ENCODE data around the gene NEK2.
A peak's percentile ranks its signal among the peaks of the same experiment; 100 is the strongest.
"Not testable (repeated sequence)": the region's sequence is repeated elsewhere in the genome, so short reads cannot be mapped to it uniquely, and the experiment has no call there.

NEK2 gene

GRCh38 chr1:211693911-211694310 is 18.5 kb upstream of the NEK2 start:
- DNase-seq: not testable (repeated sequence)

- no peak for DNase-seq
Measured at GRCh38 chr1:211688421-211688820, 13.0 kb upstream of the NEK2 start.

DNA sequence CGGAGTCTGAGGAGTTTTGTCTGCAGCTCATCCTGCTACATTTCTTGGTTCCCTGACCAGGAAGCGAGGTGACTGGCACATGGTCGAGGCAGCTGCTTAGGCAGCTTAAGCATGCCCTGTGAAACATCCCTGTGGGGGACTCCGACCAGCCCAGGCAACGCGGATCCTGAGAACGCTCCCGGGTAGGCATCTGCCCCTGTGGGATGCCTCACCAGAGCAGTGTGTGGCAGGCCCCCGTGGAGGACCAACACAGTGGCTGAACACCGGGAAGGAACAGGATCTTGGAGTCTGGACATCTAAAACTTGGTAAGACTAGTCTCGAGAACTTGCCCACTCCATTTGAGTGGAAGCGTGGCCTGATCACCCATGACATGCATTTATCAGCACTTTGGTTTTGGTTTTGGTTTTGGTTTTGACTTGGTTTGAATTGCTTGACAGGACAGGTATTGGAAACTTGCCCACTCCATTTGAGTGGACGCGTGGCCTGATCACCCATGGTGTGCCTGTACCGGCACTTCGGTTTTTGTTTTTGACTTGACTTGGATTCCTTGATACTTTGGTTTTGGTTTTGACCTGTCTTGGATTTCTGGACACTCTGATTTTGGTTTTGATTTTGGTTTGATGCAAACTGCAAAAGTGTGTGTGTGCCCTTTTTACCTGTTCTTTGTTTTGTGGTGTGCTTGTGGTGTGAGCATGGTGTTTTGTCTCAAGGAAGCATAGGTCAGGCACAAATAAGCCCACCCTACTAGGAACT is 12.2 kb upstream of the NEK2 start:
- DNase-seq: no peak

DNA sequence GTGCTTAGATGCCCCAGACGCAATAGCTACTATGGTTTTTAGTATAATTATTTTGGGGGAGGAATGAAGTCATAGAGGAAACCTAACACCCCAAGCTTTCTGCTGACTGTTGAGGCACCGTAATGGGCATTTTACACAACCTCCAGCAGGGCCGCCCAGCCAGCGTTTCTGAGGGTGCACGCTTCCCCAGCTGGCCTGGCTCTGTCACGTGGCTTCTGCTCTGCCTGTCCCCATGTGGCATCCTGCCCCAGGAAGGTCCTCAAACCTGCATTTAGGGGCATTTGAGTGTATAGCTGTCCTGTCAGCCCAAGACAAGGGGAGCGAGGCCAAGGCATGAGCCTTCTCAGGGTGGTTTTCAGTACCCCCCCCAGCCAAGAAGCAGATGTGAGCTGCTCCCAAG is 10.4 kb upstream of the NEK2 start:
- DNase-seq: no peak

DNA sequence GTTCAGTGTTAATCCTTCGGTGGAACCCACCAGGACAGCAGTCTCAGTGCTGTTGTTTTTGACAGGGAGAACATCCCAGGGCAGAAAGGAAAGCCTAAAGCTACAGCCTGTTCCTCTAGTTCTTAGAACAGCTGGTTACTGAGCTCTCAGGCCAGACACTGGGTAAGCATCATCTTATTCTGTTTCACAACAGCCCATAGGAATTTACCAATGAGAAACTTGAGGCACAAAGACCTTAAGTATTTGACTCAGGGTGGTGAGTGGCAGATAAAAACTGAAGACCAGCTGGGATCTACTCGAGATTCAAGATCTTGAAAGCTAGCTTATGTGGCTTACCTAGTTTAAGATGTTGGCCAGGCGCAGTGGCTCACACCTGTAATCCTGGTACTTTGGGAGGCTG is 9.4 kb upstream of the NEK2 start:
- no peak for DNase-seq

GRCh38 chr1:211684331-211684730 is 8.9 kb upstream of the NEK2 start:
- DNase-seq: no peak

DNA sequence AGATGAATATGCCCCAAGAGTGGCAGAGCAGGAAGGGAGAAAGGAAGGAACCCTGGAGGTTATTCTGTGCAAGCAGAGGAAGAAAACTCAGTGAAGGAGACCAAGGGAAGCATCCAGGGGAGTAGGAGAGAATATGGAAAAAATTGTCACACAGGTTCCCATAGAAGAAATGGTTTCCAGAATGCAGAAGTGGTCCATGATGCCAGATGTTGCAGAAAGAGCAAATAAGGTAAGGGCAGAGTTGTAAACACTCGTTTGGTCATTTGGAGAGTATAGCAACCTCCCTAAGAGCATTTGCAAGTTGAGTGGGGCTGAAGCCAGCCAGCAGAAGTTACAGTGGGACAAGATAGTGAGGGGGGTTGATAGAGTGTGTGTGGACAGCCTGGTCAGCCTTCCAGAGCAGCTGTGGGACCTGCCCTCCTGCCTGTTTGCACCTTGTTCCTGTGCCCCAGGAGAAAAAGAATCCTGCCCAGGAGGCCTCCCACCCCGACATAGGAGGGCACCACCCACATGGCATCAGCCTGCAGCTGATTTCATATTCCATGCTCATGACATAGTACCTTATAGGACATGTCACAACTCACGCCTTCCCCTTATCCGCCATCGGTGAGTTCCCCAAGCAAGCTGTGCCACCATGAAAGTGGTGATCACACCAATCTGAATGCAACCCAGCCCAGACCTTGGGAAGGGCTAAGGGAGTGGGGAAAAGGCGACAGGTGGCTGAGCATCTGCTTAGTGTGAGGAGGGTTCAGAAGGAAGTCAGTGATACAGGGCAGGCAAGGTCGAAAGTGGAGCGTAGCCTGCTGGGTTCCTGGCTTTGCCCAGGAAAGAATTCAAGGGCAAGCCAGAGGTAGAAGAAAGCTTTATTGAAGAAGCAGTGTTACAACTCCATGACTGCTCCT is 8.2 kb upstream of the NEK2 start:
- no peak for DNase-seq

DNA sequence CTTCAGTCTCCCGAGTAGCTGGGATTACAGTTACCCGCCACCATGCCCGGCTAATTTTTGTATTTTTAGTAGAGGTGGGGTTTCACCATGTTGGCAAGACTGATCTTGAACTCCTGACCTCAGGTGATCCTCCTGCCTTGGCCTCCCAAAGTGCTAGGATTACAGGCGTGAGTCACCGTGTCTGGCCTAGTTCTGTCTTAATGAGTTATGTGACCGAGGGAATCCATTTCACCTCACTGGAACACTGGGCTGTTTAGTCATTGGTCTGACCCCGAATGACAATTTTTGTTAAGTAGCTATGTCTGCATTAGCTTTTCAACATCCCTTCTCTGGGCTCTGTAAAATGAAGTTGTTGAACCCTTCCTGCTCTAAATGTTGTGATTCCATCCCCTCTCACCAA is 6.8 kb upstream of the NEK2 start:
- DNase-seq: not testable (repeated sequence)

DNA sequence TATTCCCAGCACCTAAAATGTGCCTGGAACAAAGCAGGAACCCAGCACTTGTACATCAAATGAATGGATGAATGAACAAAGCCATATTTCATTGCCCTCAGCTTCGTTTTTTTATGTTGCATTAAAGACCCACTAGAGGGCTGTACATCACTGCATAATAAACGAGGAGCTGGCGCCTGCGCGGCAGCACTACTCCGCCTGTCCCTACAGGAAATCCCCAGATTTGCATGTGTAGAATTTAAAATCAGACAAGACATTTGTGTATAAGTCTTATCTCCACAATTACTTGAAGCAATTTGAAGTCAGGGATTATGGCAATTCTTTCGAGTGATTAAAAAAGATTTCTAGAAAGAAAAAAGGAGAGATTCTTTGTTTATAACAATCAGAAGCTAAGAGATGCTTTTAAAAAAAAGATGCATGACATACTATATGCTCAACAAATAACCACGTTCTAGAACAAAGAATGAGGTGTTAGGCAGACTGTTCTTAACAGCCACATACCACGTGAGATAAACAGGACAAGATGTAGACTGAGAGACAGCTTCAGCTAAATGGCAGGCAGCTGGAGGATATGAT is 5.4 kb upstream of the NEK2 start:
- DNase-seq: peak; percentile 78 to 87

GRCh38 chr1:211677659-211678058 is 2.2 kb upstream of the NEK2 start:
- no peak for DNase-seq

DNA sequence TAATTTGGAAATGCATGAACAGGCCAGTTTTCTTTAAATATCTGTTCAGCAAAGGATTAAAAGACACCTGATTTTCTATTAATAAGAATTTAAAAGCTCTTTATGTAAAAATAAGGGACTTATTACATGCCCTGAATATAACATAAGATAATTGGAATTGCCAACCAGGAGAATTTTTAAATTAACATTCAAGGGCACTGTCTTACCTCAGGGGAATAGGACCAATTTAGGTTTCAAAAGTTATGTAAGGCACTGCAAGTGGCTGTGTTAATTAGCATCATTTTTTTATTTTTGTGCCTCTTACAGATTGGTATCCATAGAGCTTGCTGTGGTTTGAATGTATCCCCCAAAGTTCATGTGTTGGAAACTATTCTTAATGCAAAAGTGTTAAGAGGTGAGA is 1.3 kb upstream of the NEK2 start:
- DNase-seq: no peak

DNA sequence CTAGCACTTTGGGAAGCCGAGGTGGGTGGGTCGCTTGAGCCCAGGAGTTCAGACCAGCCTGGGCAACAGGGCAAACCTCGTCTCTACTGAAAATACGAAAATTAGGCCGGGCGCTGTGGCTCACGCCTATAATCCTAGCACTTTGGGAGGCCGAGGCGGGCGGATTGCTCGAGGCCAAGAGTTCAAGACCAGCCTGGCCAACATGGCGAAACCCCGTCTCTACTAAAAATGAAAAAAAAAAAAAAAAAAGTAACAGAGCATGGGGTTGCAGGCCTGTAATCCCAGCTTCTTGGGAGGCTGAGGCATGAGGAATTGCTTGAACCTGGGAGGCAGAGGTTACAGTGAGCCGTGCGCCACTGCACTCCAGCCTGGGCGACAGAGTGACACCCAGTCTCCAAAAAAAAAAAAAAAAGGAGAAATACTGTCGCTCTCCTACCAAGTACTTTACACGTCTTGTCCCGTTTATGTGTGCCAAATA is 724 bp upstream of the NEK2 start:
- no peak for DNase-seq

- no peak for DNase-seq
Measured at GRCh38 chr1:211667065-211667617, 8.3 kb downstream of the NEK2 start.

GRCh38 chr1:211660718-211661222 is 14.7 kb downstream of the NEK2 start:
- no peak for DNase-seq

DNA sequence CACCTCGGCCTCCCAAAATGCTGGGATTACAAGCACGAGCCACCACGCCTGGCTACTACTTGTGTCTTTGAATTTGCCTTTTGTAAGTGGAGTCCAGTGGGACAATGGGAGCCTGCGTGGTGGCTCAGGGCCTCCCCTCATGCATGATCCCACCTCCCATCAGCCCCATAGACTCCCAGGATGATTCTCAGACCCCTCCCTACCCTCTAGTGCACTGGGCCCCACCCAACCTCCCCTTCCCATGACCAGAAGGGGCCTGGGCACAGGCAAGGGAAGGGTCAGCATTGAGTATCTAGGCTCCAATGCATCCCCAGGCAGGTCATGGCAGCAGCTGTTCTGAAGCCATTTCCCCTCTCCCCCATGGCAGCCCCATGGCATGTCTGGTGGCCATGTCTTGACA is 18.7 kb downstream of the NEK2 start:
- DNase-seq: no peak

DNA sequence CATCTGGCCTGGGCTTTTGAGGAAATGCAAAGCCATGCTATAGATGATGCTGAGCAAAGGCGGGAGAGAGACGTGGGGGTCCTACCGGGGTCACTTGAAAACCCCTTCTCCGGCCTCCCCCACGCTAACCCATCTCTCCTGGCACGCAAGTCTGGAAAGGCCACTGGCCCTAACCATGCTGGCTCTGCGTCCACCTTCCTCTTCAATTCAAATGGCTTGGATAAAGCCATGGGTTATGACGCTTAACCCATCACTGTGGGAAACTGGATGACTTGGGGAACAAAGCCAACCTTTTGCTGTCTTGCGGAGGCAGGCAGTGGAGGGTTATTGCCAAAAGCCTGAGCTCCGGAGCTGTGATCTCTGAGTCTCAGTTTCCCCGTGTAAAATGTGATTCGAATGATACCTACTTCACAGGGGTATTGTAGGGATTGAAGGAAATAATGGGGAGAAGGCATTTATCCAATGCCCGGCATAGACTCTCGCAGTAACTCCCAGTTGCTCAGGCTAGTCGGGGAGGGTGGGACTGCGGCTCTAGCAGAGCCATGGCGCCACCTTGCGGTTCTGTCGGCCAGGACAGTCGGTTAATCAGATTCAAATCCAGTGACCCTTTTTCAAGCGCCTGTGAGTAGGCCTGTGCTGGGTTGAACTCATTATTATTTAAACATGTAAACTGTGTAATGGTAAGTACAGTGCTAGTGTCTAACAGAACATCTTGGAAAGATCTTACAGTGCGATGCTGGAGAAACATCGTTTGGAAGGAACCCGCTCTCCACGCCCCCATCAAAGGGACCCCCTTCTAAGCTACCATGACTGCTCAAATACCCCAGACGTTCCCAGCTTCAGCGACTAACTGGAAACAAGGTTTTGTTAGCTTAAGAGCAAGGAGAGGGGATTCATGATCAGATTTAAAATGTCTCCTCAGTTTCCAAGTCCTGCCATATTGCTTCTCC is 20.3 kb downstream of the NEK2 start:
- DNase-seq: peak; percentile 25 to 84

GRCh38 chr1:211653959-211654496 is 21.4 kb downstream of the NEK2 start:
- no peak for DNase-seq

DNA sequence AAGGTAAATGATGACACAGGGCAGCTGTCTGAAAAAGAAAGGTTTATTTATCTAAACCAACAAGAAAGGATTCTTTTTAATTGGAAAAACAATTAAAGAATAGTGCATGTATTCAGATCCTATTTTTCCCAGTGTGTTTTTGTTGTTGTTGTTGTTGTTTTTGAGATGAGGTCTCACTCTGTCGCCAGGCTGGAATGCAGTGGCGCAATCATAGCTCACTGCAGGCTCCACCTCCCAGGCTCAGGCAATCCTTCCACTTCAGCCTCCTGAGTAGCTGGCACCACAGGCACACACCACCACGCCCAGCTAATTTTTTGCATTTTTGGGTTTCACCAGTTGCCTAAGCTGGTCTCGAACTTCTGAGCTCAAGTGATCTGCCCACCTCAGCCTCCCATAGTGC is 22.1 kb downstream of the NEK2 start:
- no peak for DNase-seq

GRCh38 chr1:211652371-211652770 is 23.1 kb downstream of the NEK2 start:
- DNase-seq: no peak

GRCh38 chr1:211650904-211651303 is 24.5 kb downstream of the NEK2 start:
- DNase-seq: no peak
